Testis (tissue), 3 donors: ENCODE measurements around the gene HHIPL1. TPM values are rescaled to one million over a fixed set of nuclear protein-coding genes. Genes with fewer than 3 reads are reported as not detected.

ENCODE experiments used
- DNase-seq: peaks from one replicate; pipeline ENCODE4 v3.0.0-alpha.2; 2019
- H3K27ac ChIP-seq, 2 donors: fragments of 200-600 bp; sonication (generic); one replicate each; pipeline ENCODE4 v1.5.1; 2019
- H3K27me3 ChIP-seq: fragments of 200-600 bp; sonication (generic); one replicate; pipeline ENCODE4 v1.5.1; 2019
- H3K36me3 ChIP-seq: fragments of 200-600 bp; sonication (generic); one replicate; pipeline ENCODE4 v1.5.1; 2017; ENCODE audit warnings: low read depth; ENCODE audit errors: missing control alignments
- H3K4me1 ChIP-seq: fragments of 200-600 bp; sonication (generic); one replicate; pipeline ENCODE4 v1.5.1; 2019
- H3K4me3 ChIP-seq, 2 donors: fragments of 200-600 bp; sonication (generic); one replicate each; pipeline ENCODE4 v1.5.1; 2017 to 2019
- H3K9me3 ChIP-seq: fragments of 200-600 bp; sonication (generic); one replicate; pipeline ENCODE4 v1.5.1; 2017
- POLR2A ChIP-seq: fragments of 450-650 bp; IDR thresholded peaks from one replicate; pipeline ENCODE4 v1.6.1; 2017; ENCODE audit warnings: antibody characterized with exemption, mild to moderate bottlenecking, moderate library complexity
- WGBS, 2 donors: methylation state at CpG; one replicate each; pipeline ENCODE4 v1.1.5; 2018; 5-methylcytosine and 5-hydroxymethylcytosine counted together
- intact Hi-C: fragments of 100-400 bp; cut with DNase I; formaldehyde crosslinking; loops from one replicate; pipeline ENCODE4 v1.15.1; 2023; ENCODE audit warnings: low total_unique reads
- polyA plus RNA-seq: library from polyadenylated mRNA; stranded (reverse); fragments of 350-450 nt; fragmentation: Illumina TruSeq; extraction: RNeasy Lipid Tissue Mini Kit (QIAGEN cat#74804); gene quantifications from one replicate; pipeline ENCODE4 v1.2.3, GENCODE V29; 2014; ENCODE audit warnings: low read depth, low replicate concordance; ENCODE audit not compliant: insufficient read depth
- total RNA-seq, 2 donors: library from RNA; depleted of rRNA; stranded (reverse); fragments of >200 nt; gene quantifications; one replicate each; pipeline ENCODE4 v1.2.3, GENCODE V29; 2016
- TF ChIP-seq, protein P1 (sequence below), 3 experiments: fragments of 450-650 bp in 2 of 3; fragments of 200-600 bp in 1 of 3; sonication (generic) in 1 of 3; IDR thresholded peaks; one replicate each; pipeline ENCODE4 v1.5.1; 2016 to 2019; ENCODE audit warnings: antibody characterized with exemption in 3 of 3, mild to moderate bottlenecking in 2 of 3, moderate library complexity in 1 of 3

HHIPL1 gene
- total and polyA plus RNA-seq, 3 donors from 2014 or later = 1.0 to 3.9 (median 2.7) TPM

DNA sequence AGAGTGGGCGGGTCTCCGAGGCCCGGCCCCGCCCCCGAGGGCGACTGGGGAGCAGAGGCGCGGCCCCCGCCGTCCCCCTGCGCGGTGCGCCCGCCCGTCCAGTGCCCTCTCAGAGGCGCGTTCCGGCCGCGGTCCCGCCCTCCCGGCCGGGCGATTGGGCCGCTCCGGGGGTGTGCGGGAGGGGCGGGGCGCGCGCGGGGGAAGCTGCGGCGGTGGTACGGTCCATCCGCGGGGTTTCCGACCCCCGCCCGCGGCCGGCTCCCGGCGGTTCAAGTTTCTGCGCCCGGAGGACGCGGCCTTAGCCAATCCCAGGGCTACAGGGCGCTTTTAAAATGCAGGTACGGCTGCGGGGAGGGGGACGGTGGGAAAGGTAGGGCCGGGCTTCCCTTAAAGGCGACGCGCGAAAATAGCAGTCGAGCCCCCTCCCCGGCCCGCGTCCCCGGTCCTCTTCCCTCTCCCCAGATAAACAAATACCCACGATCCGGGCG, 40.6 kb upstream of the HHIPL1 start:
- intact Hi-C loops = no loop called here
- Histone ChIP-seq H3K9me3 (no peaks in the 10 kb centered on the region), H3K27me3 (no peaks in the 10 kb centered on the region), H3K4me3 (peak overlapping the region; percentile 66 to 89), H3K4me1 (peaks cover 44% of the 10 kb centered on the region), H3K27ac (peak overlapping the region; percentile 80 to 82), H3K36me3 (no peaks in the 10 kb centered on the region)
- TF ChIP-seq POLR2A = no peak
- TF ChIP-seq, protein P1, sequence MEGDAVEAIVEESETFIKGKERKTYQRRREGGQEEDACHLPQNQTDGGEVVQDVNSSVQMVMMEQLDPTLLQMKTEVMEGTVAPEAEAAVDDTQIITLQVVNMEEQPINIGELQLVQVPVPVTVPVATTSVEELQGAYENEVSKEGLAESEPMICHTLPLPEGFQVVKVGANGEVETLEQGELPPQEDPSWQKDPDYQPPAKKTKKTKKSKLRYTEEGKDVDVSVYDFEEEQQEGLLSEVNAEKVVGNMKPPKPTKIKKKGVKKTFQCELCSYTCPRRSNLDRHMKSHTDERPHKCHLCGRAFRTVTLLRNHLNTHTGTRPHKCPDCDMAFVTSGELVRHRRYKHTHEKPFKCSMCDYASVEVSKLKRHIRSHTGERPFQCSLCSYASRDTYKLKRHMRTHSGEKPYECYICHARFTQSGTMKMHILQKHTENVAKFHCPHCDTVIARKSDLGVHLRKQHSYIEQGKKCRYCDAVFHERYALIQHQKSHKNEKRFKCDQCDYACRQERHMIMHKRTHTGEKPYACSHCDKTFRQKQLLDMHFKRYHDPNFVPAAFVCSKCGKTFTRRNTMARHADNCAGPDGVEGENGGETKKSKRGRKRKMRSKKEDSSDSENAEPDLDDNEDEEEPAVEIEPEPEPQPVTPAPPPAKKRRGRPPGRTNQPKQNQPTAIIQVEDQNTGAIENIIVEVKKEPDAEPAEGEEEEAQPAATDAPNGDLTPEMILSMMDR (IDR thresholded peaks at IDR 0.05) = no peak
- DNase-seq = peak; percentile 94
- 0% methylated on average over 3 to 51 of the region's 65 CpGs for WGBS, 2 donors

DNA sequence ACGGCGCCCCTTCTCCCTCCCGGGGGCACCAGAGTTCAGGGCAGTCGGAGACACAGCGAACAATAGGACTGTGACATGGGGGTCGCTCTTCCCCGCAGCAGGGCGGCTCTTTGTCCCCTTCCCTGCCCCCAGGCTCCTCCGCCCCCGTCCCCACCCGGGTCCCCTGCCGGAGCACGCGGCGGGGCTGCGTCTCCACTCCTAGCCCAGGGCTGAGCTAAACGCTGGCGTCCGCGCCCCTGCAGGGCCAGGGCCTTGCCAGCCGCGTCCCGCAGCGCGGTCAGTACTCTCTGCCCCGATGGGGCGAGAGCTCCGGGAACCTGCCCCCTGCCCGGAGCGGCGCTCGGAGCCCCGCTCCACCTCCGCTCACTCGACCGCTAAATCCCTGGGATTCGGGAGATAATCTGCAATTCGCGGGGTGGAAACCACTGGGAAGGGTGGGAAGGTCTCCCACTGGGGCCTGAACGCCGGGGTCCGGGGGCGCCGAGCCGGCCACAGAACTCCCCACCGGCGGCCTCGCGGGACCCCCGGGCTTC, 40.1 kb upstream of the HHIPL1 start:
- DNase-seq = no peak
- intact Hi-C loops = no loop called here
- TF ChIP-seq POLR2A = no peak
- TF ChIP-seq, protein P1 (IDR thresholded peaks at IDR 0.05) = no peak
- H3K27me3 ChIP-seq = no peaks in the 10 kb centered on the region
- H3K4me3 ChIP-seq = peak overlapping the region; percentile 66 to 89
- H3K36me3 ChIP-seq = no peaks in the 10 kb centered on the region
- H3K9me3 ChIP-seq = no peaks in the 10 kb centered on the region
- peak overlapping the region; percentile 80 to 82 for H3K27ac ChIP-seq
- H3K4me1 ChIP-seq = peaks cover 40% of the 10 kb centered on the region
- 0% methylated on average over 1 to 37 of the region's 50 CpGs for WGBS, 2 donors

DNA sequence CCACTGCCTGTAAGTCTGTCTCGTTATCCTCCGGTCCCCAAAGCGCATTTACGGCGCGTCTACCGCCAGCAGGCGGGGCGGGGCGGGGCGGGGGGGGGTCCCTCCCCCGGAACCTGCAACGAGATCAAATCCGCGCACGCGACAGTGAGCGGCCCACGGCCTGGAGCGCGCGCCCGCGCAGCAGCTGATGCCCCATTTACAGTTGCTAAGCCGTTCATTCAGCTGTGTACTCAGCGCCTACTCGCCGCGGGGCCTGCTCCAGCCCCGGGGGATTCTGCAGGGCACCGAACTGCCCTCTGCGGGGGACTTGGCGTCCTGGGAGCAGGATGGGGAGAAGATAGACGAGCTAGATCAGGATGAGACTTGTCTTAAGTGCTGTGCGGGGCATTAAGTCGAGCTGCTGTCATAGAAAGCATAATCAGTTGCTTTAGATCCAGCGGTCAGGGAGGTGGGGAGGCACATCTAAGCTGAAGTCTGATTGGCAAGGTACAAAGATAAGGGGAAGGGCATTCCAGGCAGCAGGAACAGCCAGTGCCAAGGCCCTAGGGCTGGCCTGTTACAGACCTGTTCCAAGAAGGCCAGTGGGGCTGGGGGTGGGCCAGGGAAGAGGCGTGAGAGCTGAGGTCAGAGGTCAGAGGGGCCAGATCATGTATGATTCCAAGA, 39.5 kb upstream of the HHIPL1 start:
- H3K27me3 ChIP-seq = no peaks in the 10 kb centered on the region
- H3K4me3 ChIP-seq = peak overlapping the region; percentile 66 to 89
- peak overlapping the region; percentile 80 to 82 for H3K27ac ChIP-seq
- WGBS, 2 donors = 4 to 17% methylated on average over 6 to 30 of the region's 38 CpGs
- intact Hi-C loops = no loop called here
- DNase-seq = peak; percentile 75
- peaks cover 34% of the 10 kb centered on the region for H3K4me1 ChIP-seq
- TF ChIP-seq, protein P1 (IDR thresholded peaks at IDR 0.05) = no peak
- no peak for TF ChIP-seq POLR2A
- no peaks in the 10 kb centered on the region for H3K36me3 ChIP-seq
- H3K9me3 ChIP-seq = no peaks in the 10 kb centered on the region

DNA sequence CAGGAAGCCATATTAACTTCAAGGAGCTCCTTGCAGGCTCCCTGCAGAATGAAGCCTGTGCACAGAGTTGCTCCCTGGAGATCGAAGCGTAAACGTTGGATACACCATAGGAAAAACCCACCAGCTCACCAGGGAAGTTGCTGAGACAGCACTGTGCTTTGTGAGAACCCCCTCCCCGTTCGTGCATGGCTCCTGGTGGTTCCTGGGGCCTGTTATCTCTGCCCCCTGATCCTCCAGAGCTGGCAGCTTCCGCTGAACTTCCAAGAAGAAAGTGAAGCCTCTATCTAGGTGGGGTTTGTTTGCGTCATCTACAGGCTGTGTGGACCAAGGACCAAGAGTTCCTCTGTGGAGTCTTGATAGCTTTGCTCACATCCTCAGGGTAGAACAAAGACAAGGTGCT, 38.6 kb upstream of the HHIPL1 start:
- DNase-seq = no peak
- intact Hi-C loops = no loop called here
- Histone ChIP-seq H3K4me3 (no peak overlapping the region), H3K9me3 (no peaks in the 10 kb centered on the region), H3K36me3 (no peaks in the 10 kb centered on the region), H3K4me1 (peaks cover 26% of the 10 kb centered on the region), H3K27me3 (no peaks in the 10 kb centered on the region), H3K27ac (no peak overlapping the region)
- 60 to 67% methylated on average over 1 to 7 of the region's 7 CpGs for WGBS, 2 donors
- TF ChIP-seq, protein P1 (IDR thresholded peaks at IDR 0.05) = no peak

DNA sequence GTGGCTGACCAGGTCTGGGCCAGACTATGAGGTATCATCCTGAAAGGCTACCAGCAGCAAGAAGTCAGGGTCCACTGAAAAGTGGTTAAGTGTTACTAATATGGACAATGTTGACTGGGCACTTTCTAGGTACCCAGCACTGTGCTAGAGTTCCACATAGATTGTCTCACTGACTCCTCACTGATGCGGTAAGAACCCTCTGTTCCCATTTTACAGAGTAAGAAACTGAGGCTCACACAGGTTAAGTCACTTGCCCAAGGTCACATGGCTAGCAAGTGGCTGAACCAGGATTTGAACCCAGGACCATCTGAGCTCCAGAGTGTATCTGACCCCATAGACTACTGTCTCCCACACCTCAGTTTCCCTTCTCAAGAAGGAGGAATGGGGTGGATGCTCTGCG, 36.3 kb upstream of the HHIPL1 start:
- Histone ChIP-seq H3K27me3 (no peaks in the 10 kb centered on the region), H3K4me1 (peaks cover 14% of the 10 kb centered on the region), H3K9me3 (no peaks in the 10 kb centered on the region), H3K27ac (no peak overlapping the region), H3K4me3 (no peak overlapping the region), H3K36me3 (no peaks in the 10 kb centered on the region)
- 95 to 97% methylated on average over 2 of the region's 2 CpGs for WGBS, 2 donors
- no peak for TF ChIP-seq POLR2A
- TF ChIP-seq, protein P1 (IDR thresholded peaks at IDR 0.05) = no peak
- no peak for DNase-seq
- intact Hi-C loops = no loop called here
